DND-41 (cell line): ENCODE data around the gene MRFAP1.
A peak's percentile ranks its signal among the peaks of the same experiment; 100 is the strongest.
"Not testable (repeated sequence)": the region's sequence is repeated elsewhere in the genome, so short reads cannot be mapped to it uniquely, and the experiment has no call there.

Experiments used
- ATAC-seq: fragments of 200-7000 bp; cut with Tn5 transposase; 3 replicates; pipeline ENCODE4 v1.9.1; 2021; ENCODE audit warnings: low read depth; ENCODE audit not compliant: insufficient read depth
- DNase-seq: peaks from one replicate; pipeline ENCODE4 v3.0.0-alpha.2; 2020
- H2AFZ ChIP-seq: 2 replicates; pipeline ENCODE4 v1.6.0; 2012; ENCODE audit warnings: low read depth, low read length
- H3K27ac ChIP-seq: 2 replicates; pipeline ENCODE4 v1.5.1; 2012; ENCODE audit warnings: low read length, inconsistent platforms
- H3K27me3 ChIP-seq: fragments of 200-600 bp; sonication (generic); 2 replicates; pipeline ENCODE4 v1.6.0; 2012; ENCODE audit warnings: low read length, mild to moderate bottlenecking, inconsistent platforms; ENCODE audit not compliant: insufficient read depth, poor library complexity
- H3K36me3 ChIP-seq: 2 replicates; pipeline ENCODE4 v1.5.1; 2012; ENCODE audit warnings: low read length, inconsistent platforms; ENCODE audit not compliant: insufficient read depth
- H3K4me1 ChIP-seq: 2 replicates; pipeline ENCODE4 v1.5.1; 2012; ENCODE audit warnings: mild to moderate bottlenecking, low read length; ENCODE audit not compliant: insufficient read depth
- H3K4me2 ChIP-seq: 2 replicates; pipeline ENCODE4 v1.6.0; 2012; ENCODE audit warnings: mild to moderate bottlenecking, moderate library complexity, low read length, inconsistent platforms; ENCODE audit not compliant: insufficient read depth
- H3K4me3 ChIP-seq, 2 experiments: fragments of 200-600 bp in 1 of 2; shearing (Covaris generic) in 1 of 2; 2 replicates each; pipeline ENCODE4 v1.5.1; 2012 to 2016; ENCODE audit warnings: inconsistent platforms in 2 of 2, low read length in 2 of 2, mild to moderate bottlenecking in 2 of 2, low read depth in 1 of 2, moderate library complexity in 1 of 2
- H3K79me2 ChIP-seq: 2 replicates; pipeline ENCODE4 v1.6.0; 2012; ENCODE audit warnings: low read length, inconsistent platforms; ENCODE audit not compliant: insufficient read depth
- H3K9ac ChIP-seq: 2 replicates; pipeline ENCODE4 v1.6.0; 2012; ENCODE audit warnings: low read depth, mild to moderate bottlenecking, inconsistent platforms, low read length, moderate library complexity
- H3K9me3 ChIP-seq: 2 replicates; pipeline ENCODE4 v1.5.1; 2012; ENCODE audit warnings: low read length, moderate library complexity, mild to moderate bottlenecking, inconsistent platforms; ENCODE audit not compliant: insufficient read depth, severe bottlenecking
- H4K20me1 ChIP-seq: 2 replicates; pipeline ENCODE4 v1.6.0; 2012; ENCODE audit warnings: low read length; ENCODE audit not compliant: insufficient read depth
- EZH2 ChIP-seq: IDR thresholded peaks from 3 replicates; pipeline ENCODE4 v1.6.1; 2012; ENCODE audit warnings: borderline replicate concordance, low read depth, mild to moderate bottlenecking, moderate library complexity, low read length, inconsistent platforms; ENCODE audit not compliant: severe bottlenecking
- TF ChIP-seq, protein P1 (sequence below): IDR thresholded peaks from 2 replicates; pipeline ENCODE4 v1.5.1; 2012; ENCODE audit warnings: borderline replicate concordance, low read length, moderate library complexity, mild to moderate bottlenecking; ENCODE audit not compliant: poor library complexity, severe bottlenecking; ENCODE audit errors: extremely low read depth

MRFAP1 gene

DNA sequence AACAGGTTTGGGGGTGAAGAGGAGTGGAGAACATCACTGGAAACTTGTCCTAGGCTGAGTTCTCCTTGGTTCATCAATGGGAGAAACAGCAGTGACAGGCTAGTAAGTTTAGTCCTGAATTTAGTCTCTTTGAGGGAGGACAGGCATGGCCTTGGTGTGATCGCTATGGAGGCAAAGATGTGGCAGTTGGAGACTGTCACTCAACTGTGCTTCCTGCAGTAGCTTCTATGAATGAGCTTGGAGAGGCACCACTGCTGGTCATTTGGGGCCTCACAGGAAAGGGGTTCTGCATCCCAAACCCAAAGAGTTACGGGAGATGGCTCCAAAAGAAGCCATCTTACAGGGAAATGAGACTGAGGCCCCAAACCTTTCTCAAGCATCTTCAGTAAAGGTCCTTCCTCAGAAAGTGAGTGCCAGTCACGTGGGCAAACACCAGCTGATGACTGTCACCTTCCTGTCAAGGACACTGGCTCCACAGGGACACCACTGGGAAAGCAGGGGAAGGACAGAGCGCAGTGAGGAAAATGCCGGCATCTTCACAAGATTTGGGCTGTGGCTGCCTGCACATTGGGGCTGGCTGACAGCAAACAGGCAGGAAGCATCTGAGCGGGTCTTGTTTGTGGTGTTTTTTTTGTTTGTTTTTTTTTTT is 7.2 kb downstream of the MRFAP1 start:
- TF ChIP-seq, protein P1, sequence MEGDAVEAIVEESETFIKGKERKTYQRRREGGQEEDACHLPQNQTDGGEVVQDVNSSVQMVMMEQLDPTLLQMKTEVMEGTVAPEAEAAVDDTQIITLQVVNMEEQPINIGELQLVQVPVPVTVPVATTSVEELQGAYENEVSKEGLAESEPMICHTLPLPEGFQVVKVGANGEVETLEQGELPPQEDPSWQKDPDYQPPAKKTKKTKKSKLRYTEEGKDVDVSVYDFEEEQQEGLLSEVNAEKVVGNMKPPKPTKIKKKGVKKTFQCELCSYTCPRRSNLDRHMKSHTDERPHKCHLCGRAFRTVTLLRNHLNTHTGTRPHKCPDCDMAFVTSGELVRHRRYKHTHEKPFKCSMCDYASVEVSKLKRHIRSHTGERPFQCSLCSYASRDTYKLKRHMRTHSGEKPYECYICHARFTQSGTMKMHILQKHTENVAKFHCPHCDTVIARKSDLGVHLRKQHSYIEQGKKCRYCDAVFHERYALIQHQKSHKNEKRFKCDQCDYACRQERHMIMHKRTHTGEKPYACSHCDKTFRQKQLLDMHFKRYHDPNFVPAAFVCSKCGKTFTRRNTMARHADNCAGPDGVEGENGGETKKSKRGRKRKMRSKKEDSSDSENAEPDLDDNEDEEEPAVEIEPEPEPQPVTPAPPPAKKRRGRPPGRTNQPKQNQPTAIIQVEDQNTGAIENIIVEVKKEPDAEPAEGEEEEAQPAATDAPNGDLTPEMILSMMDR = no peak
- Histone ChIP-seq H3K4me3 (no peak overlapping the region), H3K4me1 (peaks cover 8% of the 10 kb centered on the region), H3K9me3 (no peaks in the 10 kb centered on the region), H2AFZ (peak overlapping the region; percentile 26; the same call in 1 of the 2 replicates), H3K4me2 (no peak overlapping the region), H3K36me3 (peaks cover 12% of the 10 kb centered on the region), H4K20me1 (peaks cover 4% of the 10 kb centered on the region), H3K27ac (no peak overlapping the region), H3K79me2 (peaks cover 5% of the 10 kb centered on the region; the same call in 1 of the 2 replicates), H3K9ac (no peak overlapping the region), H3K27me3 (no peaks in the 10 kb centered on the region)
- ATAC-seq = no peak
- no peak for DNase-seq

DNA sequence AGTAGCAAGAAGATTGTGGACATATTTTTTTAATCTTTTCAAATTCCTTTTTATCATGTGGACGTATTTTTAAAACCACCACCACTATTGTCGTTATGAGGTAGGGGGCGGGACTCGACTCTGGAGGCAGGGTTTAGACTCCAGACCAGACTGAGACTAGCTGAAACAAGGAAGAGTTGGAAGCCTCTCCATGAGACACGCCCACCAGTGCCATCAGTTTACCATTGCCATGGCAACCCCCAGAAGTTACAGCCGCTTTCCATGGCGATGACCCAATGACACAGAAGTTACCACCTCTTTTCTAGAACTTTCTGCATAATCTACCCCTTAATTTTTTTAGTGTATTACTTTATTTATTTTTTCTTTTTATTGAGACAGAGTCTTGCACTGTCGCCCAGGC is 8.7 kb downstream of the MRFAP1 start:
- no peak overlapping the region for H3K9ac ChIP-seq
- no peaks in the 10 kb centered on the region for H3K4me1 ChIP-seq
- no peak for ATAC-seq
- no peaks in the 10 kb centered on the region for H4K20me1 ChIP-seq
- H3K27ac ChIP-seq = no peak overlapping the region
- no peaks in the 10 kb centered on the region for H3K79me2 ChIP-seq
- no peak overlapping the region for H3K4me3 ChIP-seq
- H2AFZ ChIP-seq = no peak overlapping the region
- no peak overlapping the region for H3K4me2 ChIP-seq
- no peaks in the 10 kb centered on the region for H3K36me3 ChIP-seq
- H3K27me3 ChIP-seq = no peaks in the 10 kb centered on the region
- no peak for DNase-seq
- no peaks in the 10 kb centered on the region for H3K9me3 ChIP-seq
- no peak for TF ChIP-seq EZH2
- TF ChIP-seq, protein P1 = no peak

DNA sequence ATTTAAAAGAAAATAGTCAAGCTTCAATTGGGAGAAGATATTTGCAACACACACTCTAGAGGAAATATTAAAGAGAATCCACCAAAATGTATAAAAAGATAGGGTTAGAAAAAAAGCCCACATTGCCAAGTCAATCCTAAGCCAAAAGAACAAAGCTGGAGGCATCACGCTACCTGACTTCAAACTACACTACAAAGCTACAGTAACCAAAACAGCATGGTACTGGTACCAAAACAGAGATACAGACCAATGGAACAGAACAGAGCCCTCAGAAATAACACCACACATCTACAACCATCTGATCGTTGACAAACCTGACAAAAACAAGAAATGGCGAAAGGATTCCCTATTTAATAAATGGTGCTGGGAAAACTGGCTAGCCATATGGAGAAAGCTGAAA is 13.7 kb downstream of the MRFAP1 start:
- H3K27me3 ChIP-seq, ATAC-seq, H3K36me3 ChIP-seq, H3K9me3 ChIP-seq, H4K20me1 ChIP-seq, DNase-seq, H3K79me2 ChIP-seq, H2AFZ ChIP-seq, H3K9ac ChIP-seq, H3K4me3 ChIP-seq, H3K27ac ChIP-seq, H3K4me1 ChIP-seq, H3K4me2 ChIP-seq: not testable (repeated sequence)

DNA sequence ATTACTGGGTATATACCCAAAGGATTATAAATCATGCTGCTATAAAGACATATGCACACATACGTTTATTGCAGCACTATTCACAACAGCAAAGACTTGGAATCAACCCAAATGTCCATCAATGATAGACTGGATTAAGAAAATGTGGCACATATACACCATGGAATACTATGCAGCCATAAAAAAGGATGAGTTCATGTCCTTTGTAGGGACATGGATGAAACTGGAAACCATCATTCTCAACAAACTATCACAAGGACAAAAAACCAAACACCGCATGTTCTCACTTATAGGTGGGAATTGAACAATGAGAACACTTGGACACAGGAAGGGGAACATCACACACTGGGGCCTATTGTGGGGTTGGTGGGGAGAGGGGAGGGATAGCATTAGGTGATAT is 14.8 kb downstream of the MRFAP1 start:
- not testable (repeated sequence) for H2AFZ ChIP-seq, H3K4me3 ChIP-seq, H3K4me1 ChIP-seq, H3K27me3 ChIP-seq, H3K27ac ChIP-seq, H4K20me1 ChIP-seq, H3K36me3 ChIP-seq, H3K4me2 ChIP-seq, H3K9me3 ChIP-seq, H3K79me2 ChIP-seq, DNase-seq, ATAC-seq, H3K9ac ChIP-seq
